ENCODE results near the gene GSDMA.

DNA sequence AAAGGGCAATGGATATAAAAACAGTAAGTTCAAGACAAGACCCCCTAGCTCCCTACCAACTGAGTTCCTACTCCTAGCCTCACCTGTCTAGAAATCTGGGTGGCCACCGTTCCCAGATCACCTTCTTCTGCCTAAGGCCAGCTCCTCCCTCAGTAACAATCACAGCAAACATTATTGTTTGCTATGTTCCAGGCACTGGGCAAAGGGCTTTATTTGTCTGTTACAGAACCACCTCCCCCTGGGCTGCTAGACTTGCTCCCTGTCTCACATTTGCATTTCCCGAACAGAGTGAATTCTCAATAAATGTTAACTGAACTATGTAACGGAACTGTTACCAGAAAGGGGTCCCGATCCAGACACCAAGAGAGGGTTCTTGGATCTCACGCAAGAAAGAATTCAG, 28.5 kb upstream of the GSDMA start:
- no peak for TF ChIP-seq CTCF (IDR thresholded peaks at IDR 0.05)
- no peak for TF ChIP-seq POLR2AphosphoS5 (IDR thresholded peaks at IDR 0.05)
- TF ChIP-seq EP300 (IDR thresholded peaks at IDR 0.05), result no peak
- TF ChIP-seq POLR2A (IDR thresholded peaks at IDR 0.05), result no peak

Data from suprapubic skin (tissue), 4 donors.